ENCODE data around the gene OR6Y1.

- TF ChIP-seq CTCF (optimal IDR thresholded peaks at IDR 0.05 in 1 of 3, IDR thresholded peaks at IDR 0.05 in 1 of 3, conservative IDR thresholded peaks at IDR 0.05 in 1 of 3; ENCODE audit: extremely low read depth in 1 of 3, insufficient read depth in 2 of 3, low read length in 3 of 3) (no peak), EZH2 (IDR thresholded peaks at IDR 0.05; ENCODE audit: low read length) (no peak)
Measured at GRCh38 chr1:158570480-158570879, 16.3 kb upstream of the OR6Y1 start, which contains the start of gene OR6P1.

All from keratinocyte (primary cell).